Brain microvascular endothelial cell (primary cell): ENCODE data around the gene MAX.

Source experiments
- DNase-seq: peaks from one replicate; pipeline ENCODE4 v3.0.0-alpha.2; 2020
- H3K27ac ChIP-seq: fragments of 250-450 bp; sonication (Bioruptor Pico); 2 replicates; pipeline ENCODE4 v1.5.1; 2020; ENCODE audit warnings: mild to moderate bottlenecking, moderate library complexity
- H3K27me3 ChIP-seq: fragments of 250-450 bp; sonication (Bioruptor Pico); replicated peaks from 2 replicates; pipeline ENCODE4 v1.5.1; 2020; ENCODE audit warnings: mild to moderate bottlenecking
- H3K36me3 ChIP-seq: fragments of 250-450 bp; sonication (Bioruptor Pico); replicated peaks from 2 replicates; pipeline ENCODE4 v1.5.1; 2020; ENCODE audit warnings: mild to moderate bottlenecking
- H3K4me3 ChIP-seq: 2 replicates; pipeline ENCODE4 v1.5.1; 2011; ENCODE audit warnings: low read depth, mild to moderate bottlenecking, control low read depth, low read length, moderate library complexity
- in situ Hi-C: cut with HindIII; loops from 2 replicates; pipeline ENCODE4 v1.10.0; 2017; ENCODE audit warnings: low sequenced_read_pairs, low pct_ligation_motif_present
- TF ChIP-seq, protein P1 (sequence below): IDR thresholded peaks from 2 replicates; pipeline ENCODE4 v1.5.1; 2011; ENCODE audit warnings: low read depth, mild to moderate bottlenecking, moderate library complexity, low read length, control low read depth, inconsistent platforms; ENCODE audit errors: missing control alignments

Gene MAX

DNA sequence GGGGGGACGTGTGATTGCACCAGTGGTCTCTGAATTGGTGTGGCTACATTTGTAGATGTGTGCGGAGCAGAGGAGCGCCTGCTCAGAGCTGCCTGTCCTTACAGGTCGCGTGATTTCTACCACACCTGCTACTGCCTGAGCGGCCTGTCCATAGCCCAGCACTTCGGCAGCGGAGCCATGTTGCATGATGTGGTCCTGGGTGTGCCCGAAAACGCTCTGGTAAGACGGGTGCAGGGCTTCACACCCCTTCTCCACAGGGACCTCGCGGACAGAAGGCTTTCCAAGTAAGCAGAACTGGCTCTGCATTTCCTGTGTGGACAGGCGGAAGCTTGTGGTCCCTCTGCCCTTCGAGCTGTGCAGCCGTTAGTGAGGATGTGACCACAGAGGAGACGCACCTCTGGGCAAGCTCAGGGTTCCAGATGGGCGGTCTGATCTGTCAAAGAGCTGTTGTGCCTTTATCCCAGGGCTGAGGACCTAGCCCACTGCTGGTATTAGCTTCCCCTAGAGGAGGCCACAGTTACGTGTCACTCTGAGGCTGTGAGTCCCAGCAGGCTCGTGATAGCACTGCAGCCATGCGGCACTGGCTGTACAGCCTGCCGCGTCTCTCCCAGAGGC lies 47.7 kb downstream of the MAX start:
- Histone ChIP-seq H3K27ac (no peak overlapping the region), H3K36me3 (peaks cover 8% of the 10 kb centered on the region), H3K4me3 (no peak overlapping the region), H3K27me3 (no peaks in the 10 kb centered on the region)
- DNase-seq = no peak
- TF ChIP-seq, protein P1, sequence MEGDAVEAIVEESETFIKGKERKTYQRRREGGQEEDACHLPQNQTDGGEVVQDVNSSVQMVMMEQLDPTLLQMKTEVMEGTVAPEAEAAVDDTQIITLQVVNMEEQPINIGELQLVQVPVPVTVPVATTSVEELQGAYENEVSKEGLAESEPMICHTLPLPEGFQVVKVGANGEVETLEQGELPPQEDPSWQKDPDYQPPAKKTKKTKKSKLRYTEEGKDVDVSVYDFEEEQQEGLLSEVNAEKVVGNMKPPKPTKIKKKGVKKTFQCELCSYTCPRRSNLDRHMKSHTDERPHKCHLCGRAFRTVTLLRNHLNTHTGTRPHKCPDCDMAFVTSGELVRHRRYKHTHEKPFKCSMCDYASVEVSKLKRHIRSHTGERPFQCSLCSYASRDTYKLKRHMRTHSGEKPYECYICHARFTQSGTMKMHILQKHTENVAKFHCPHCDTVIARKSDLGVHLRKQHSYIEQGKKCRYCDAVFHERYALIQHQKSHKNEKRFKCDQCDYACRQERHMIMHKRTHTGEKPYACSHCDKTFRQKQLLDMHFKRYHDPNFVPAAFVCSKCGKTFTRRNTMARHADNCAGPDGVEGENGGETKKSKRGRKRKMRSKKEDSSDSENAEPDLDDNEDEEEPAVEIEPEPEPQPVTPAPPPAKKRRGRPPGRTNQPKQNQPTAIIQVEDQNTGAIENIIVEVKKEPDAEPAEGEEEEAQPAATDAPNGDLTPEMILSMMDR = no peak
- in situ Hi-C loops = no loop called here

DNA sequence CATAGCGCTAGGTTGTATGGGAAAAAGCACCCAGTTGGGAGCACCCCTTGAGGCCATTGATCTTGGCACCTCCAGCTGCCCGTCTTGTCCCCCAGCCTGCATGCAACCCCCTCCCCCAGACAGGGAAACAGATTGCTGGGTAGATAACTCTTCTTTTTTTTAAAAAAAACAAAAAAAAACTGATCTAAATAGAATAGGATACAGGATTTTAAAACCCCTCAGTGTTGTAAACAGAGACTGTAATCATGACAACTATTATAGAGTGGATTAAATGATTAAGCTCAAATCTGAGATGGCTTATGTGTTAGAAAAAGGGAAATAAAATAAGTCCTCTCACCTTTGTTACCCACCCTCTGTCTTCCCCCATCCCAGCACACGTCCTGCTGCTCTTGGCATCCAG lies 48.9 kb downstream of the MAX start:
- H3K36me3 ChIP-seq = peaks cover 8% of the 10 kb centered on the region
- no peak overlapping the region for H3K27ac ChIP-seq
- in situ Hi-C loops = no loop called here
- DNase-seq = no peak
- H3K4me3 ChIP-seq = no peak overlapping the region
- TF ChIP-seq, protein P1 = no peak
- no peaks in the 10 kb centered on the region for H3K27me3 ChIP-seq

DNA sequence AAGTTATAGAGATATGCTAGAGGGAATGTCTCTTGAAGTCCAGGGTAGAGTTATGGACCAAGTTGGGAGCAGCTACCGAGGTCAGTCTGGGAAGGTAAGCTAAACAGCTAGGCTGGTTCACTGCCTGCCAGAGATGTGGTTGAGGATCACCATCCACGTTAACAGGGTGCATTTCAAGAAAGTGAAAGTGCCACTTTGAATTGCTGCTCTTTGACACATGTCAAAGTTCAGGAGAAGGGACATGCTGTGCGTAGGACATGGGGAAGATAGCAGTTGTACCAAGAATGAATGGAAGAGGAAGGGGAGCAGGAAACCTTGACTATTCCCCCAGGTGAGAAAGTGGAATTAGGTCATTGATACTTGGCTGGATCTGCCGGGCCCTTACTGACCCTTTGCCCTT lies 49.5 kb downstream of the MAX start:
- Histone ChIP-seq H3K27ac (no peak overlapping the region), H3K4me3 (no peak overlapping the region), H3K27me3 (no peaks in the 10 kb centered on the region), H3K36me3 (peaks cover 8% of the 10 kb centered on the region)
- in situ Hi-C loops = no loop called here
- TF ChIP-seq, protein P1 = no peak
- DNase-seq = no peak

DNA sequence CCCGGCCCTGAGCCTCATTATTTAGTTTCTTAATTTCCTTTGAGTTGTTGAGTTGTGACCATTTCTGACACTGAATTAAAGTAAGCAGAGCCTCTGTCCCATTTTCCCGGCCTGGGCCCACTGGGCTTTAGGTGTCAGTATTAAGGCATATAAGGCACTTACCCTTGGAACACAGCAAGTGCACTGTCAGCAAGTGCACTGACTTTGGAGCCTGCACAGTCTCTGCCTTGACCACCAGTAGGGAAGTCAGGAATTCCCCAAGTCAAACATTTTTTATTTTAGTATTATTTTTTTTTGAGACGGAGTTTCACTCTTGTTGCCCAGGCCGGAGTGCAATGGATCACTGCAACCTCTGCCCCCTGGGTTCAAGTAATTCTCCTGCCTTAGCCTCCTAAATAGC lies 56.6 kb downstream of the MAX start:
- no peak overlapping the region for H3K27ac ChIP-seq
- H3K36me3 ChIP-seq = peaks cover 15% of the 10 kb centered on the region
- no peak overlapping the region for H3K4me3 ChIP-seq
- in situ Hi-C loops = no loop called here
- TF ChIP-seq, protein P1 = no peak
- no peaks in the 10 kb centered on the region for H3K27me3 ChIP-seq
- no peak for DNase-seq

DNA sequence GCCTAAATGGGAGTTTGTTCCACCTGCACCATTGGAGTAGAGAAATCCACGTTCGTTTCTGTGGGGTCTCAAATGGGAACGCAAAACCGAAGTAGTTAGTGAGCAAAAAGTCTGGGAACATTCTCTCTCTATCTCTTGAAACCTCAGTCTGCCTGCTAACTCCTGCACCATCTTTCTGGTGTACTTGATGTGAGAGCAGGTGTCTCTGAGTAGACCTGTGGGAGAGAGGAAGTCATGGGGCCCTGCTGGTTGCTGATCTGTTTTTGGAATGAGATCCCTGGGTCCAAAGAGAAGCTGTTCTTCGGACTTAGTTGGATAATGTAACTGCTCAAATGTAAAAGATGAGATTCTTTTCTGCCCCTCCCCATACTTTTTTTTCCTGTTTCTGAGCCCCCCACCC lies 57.3 kb downstream of the MAX start:
- no peak for DNase-seq
- no peaks in the 10 kb centered on the region for H3K27me3 ChIP-seq
- in situ Hi-C loops = no loop called here
- TF ChIP-seq, protein P1 = no peak
- H3K4me3 ChIP-seq = no peak overlapping the region
- H3K27ac ChIP-seq = no peak overlapping the region
- H3K36me3 ChIP-seq = peaks cover 16% of the 10 kb centered on the region

DNA sequence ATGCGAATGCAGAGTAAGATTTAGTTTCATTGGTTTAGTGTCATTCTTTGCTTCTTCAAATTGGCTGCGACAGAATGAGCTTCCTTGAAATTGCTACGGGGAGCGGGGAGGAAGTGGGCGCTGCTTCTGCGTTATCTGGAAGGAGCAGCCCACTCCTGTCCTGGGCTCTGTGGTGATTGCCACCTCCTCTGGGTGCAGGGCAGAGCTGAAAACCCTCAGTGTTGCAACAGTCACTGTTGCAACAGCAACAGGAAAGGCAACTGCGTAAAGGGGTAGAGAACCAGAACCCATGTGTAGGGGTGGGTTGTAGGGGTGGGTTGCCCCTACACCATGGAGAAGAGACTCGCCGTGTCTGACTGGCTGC lies 57.7 kb downstream of the MAX start:
- no peak for DNase-seq
- H3K36me3 ChIP-seq = peaks cover 16% of the 10 kb centered on the region

More for the DNA sequence above, 57.7 kb downstream of the MAX start:
- H3K27ac ChIP-seq = no peak overlapping the region
- H3K27me3 ChIP-seq = no peaks in the 10 kb centered on the region
- TF ChIP-seq, protein P1 = no peak
- no peak overlapping the region for H3K4me3 ChIP-seq
- in situ Hi-C loops = no loop called here
